HG03469 (cell line): ENCODE measurements around the gene CRYBB3.
"Not testable (repeated sequence)": the region's sequence is repeated elsewhere in the genome, so short reads cannot be mapped to it uniquely, and the experiment has no call there.

ENCODE experiments used
- ATAC-seq: cut with Tn5 transposase; IDR thresholded peaks from one replicate; pipeline ENCODE4 v1.9.1; 2021; ENCODE audit warnings: mild to moderate bottlenecking, moderate library complexity, moderate number of reproducible peaks; ENCODE audit not compliant: unreplicated experiment

The CRYBB3 gene

GRCh38 chr22:25238058-25238457 is 38.4 kb downstream of the CRYBB3 start:
- not testable (repeated sequence) for ATAC-seq

GRCh38 chr22:25255169-25255568 is 55.5 kb downstream of the CRYBB3 start:
- not testable (repeated sequence) for ATAC-seq
